ENCODE measurements around the gene ITFG1.

DNA sequence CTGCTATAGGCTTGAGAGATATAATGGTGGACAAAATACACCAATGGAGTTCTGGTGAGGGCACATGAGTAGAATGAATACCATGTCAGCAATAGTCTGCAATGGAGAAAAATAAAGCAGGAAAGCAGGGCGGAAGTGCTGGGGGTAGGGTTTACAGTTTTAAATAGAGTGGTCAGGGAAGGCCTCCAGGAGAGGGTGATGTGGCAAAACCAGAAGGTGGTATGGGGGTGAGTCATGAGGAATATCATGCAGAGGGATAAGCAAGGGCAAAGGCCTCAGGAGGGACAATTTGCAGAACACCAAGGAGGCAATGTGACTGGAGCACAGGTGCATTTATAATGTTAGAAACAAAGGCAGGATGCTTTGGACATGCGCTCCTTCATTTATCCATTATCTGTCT lies 102.0 kb downstream of the ITFG1 start:
- no peak for TF ChIP-seq CTCF (IDR thresholded peaks at IDR 0.05; ENCODE audit: low read depth, low read length)
- TF ChIP-seq POLR2A (IDR thresholded peaks at IDR 0.05; ENCODE audit: extremely low read depth, insufficient read length): no peak
- TF ChIP-seq MAX (IDR thresholded peaks at IDR 0.05; ENCODE audit: low read depth, low read length): no peak
- TF ChIP-seq MYC (IDR thresholded peaks at IDR 0.05; ENCODE audit: low read depth, low read length): no peak
